ENCODE data around the gene TPBGL.

The TPBGL gene

GRCh38 chr11:75240311-75241035, at the start of gene TPBGL:
Gene TPBGL, plus strand, starts transcription at chr11:75240774. Its CDS starts 276 bp downstream, at chr11:75241050.
- no peak for DNase-seq (ENCODE audit: low spot score)

GRCh38 chr11:75191330-75191717, 49.2 kb upstream of the TPBGL start:
- no peak for DNase-seq (ENCODE audit: low spot score)

- no peak for DNase-seq (ENCODE audit: low spot score)
These were observed 47.3 kb upstream of the TPBGL start for GRCh38 chr11:75193271-75193670.

- DNase-seq (ENCODE audit: low spot score), result no peak
These were observed 46.9 kb upstream of the TPBGL start for GRCh38 chr11:75193711-75194110.

- no peak for DNase-seq (ENCODE audit: low spot score)
These were observed 46.4 kb upstream of the TPBGL start for GRCh38 chr11:75194147-75194546.

GRCh38 chr11:75195167-75195962, 45.2 kb upstream of the TPBGL start:
- DNase-seq (ENCODE audit: low spot score), result peak; percentile 84

GRCh38 chr11:75196426-75196825, 44.1 kb upstream of the TPBGL start:
- no peak for DNase-seq (ENCODE audit: low spot score)

- no peak for DNase-seq (ENCODE audit: low spot score)
These were observed 42.9 kb upstream of the TPBGL start for GRCh38 chr11:75197512-75198277.

GRCh38 chr11:75198278-75198973, 42.1 kb upstream of the TPBGL start:
- DNase-seq (ENCODE audit: low spot score), result no peak

- DNase-seq (ENCODE audit: low spot score), result no peak
These were observed 41.1 kb upstream of the TPBGL start for GRCh38 chr11:75199412-75199955.

- DNase-seq (ENCODE audit: low spot score), result peak; percentile 30
These were observed 40.5 kb upstream of the TPBGL start for GRCh38 chr11:75200051-75200450.

GRCh38 chr11:75200531-75200930, 40.0 kb upstream of the TPBGL start:
- DNase-seq (ENCODE audit: low spot score), result no peak

- DNase-seq (ENCODE audit: low spot score), result no peak
These were observed 38.8 kb upstream of the TPBGL start for GRCh38 chr11:75201771-75202170.

- no peak for DNase-seq (ENCODE audit: low spot score)
These were observed 38.4 kb upstream of the TPBGL start for GRCh38 chr11:75202195-75202594.

- no peak for DNase-seq (ENCODE audit: low spot score)
These were observed 37.4 kb upstream of the TPBGL start for GRCh38 chr11:75203138-75203537.

GRCh38 chr11:75203641-75204011, 36.9 kb upstream of the TPBGL start:
- DNase-seq (ENCODE audit: low spot score), result no peak

- no peak for DNase-seq (ENCODE audit: low spot score)
These were observed 36.4 kb upstream of the TPBGL start for GRCh38 chr11:75204012-75204674.

GRCh38 chr11:75204685-75205563, 35.6 kb upstream of the TPBGL start:
- peak; percentile 75 for DNase-seq (ENCODE audit: low spot score)

GRCh38 chr11:75205564-75206020, 35.0 kb upstream of the TPBGL start:
- DNase-seq (ENCODE audit: low spot score), result no peak

- DNase-seq (ENCODE audit: low spot score), result no peak
These were observed 32.1 kb upstream of the TPBGL start for GRCh38 chr11:75208446-75208845.
